ENCODE measurements around the gene MDK. TPM values are rescaled to one million over a fixed set of nuclear protein-coding genes. Genes with fewer than 3 reads are reported as not detected.
A peak's percentile ranks its signal among the peaks of the same experiment; 100 is the strongest.

Gene MDK
- total RNA-seq, 6 experiments from 2014 or later: 9.7 to 22.9 (median 18.9) TPM

GRCh38 chr11:46387456-46387855 lies 6.0 kb downstream of the MDK start:
- H3K4me1 Mint-ChIP-seq (ENCODE audit: low read depth): peaks cover 25% of the 10 kb centered on the region
- no peaks in the 10 kb centered on the region; the same call in 1 of the 2 replicates for H3K36me3 Mint-ChIP-seq (ENCODE audit: low read depth)
- H3K4me3 Mint-ChIP-seq: no peak overlapping the region
- no peak for DNase-seq
- TF ChIP-seq, protein P1, sequence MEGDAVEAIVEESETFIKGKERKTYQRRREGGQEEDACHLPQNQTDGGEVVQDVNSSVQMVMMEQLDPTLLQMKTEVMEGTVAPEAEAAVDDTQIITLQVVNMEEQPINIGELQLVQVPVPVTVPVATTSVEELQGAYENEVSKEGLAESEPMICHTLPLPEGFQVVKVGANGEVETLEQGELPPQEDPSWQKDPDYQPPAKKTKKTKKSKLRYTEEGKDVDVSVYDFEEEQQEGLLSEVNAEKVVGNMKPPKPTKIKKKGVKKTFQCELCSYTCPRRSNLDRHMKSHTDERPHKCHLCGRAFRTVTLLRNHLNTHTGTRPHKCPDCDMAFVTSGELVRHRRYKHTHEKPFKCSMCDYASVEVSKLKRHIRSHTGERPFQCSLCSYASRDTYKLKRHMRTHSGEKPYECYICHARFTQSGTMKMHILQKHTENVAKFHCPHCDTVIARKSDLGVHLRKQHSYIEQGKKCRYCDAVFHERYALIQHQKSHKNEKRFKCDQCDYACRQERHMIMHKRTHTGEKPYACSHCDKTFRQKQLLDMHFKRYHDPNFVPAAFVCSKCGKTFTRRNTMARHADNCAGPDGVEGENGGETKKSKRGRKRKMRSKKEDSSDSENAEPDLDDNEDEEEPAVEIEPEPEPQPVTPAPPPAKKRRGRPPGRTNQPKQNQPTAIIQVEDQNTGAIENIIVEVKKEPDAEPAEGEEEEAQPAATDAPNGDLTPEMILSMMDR (IDR thresholded peaks at IDR 0.05): no peak
- no peaks in the 10 kb centered on the region for H3K9me3 Mint-ChIP-seq
- peaks cover 20% of the 10 kb centered on the region for H3K27me3 Mint-ChIP-seq (ENCODE audit: insufficient read depth)
- no peak overlapping the region for H3K27ac Mint-ChIP-seq

DNA sequence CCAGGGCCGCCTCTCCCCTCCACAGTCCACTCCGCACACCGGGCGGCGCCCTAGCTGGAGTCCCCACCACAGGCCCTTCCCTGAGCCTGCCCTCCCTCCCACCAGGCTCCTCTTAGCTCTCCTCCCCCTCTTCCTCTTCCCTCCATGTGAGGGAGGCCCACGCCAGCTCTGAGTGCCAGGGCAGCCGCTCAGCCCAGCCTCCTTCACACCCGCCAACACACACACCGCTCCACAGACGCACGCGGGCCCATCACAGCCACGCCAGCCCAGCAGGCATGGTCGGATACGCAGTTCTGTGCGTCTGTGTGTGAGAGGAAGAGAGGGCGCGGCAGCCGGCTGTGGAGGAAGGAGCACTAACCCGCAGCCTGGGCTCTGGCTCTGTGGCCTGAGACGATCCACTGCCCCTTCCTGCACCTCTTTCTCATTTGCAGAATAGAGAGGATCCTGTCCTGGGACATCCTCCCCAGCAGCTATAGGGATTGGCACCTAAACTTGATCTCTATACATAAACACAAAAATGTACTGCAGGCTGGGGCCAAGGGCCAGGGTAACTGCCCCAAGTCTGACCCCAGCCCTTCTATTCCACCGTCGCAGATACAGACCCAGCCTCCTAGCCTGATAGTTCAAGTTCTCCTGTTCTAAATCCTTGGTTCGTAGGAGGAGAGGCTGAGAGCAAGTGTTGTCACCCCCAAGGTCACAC lies 6.6 kb downstream of the MDK start:
- no peaks in the 10 kb centered on the region for H3K9me3 Mint-ChIP-seq
- H3K4me3 Mint-ChIP-seq: no peak overlapping the region
- no peaks in the 10 kb centered on the region; the same call in 1 of the 2 replicates for H3K36me3 Mint-ChIP-seq (ENCODE audit: low read depth)
- H3K4me1 Mint-ChIP-seq (ENCODE audit: low read depth): peaks cover 32% of the 10 kb centered on the region
- H3K27ac Mint-ChIP-seq: no peak overlapping the region
- H3K27me3 Mint-ChIP-seq (ENCODE audit: insufficient read depth): peaks cover 21% of the 10 kb centered on the region
- DNase-seq: no peak
- TF ChIP-seq, protein P1 (IDR thresholded peaks at IDR 0.05): no peak

DNA sequence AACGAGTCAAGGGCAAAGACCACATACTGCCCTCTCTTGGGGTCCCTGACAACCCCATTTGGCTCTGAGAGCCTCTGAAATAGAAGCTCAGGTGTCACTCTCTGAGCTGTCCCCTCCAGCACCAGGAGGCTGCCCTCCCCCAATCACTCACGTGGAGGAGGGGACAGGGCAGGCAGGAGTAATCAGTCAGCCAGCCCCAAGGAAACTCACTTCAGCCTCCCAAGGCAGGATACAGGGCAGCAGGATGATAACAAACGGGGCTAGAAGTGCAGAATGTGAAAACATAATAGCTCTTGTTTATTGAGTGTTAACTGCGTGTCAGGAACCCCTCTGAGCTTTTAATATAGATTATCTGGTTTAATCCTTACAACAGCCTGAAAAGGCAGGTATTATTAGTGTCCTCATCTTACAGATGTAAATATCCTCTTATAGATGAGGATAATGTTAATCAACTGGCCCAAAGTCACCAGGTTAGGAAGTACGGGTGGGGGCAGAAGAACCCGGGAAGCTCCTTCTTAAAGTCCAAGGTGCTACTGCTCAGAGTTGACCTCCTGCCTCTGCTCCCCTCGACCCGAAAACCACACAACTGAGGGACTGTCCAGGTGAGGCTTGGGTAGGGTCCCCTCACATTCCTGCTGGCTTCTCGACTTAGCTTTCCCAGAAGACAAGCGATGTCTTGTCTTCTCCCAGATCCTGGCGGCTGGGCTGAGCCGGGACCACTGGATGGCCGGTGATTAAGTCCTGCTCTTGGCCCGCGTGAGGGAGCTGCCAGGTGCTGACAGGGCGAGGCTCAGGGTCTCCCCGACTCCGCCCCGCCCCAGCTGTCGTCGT lies 7.4 kb downstream of the MDK start:
- H3K27me3 Mint-ChIP-seq (ENCODE audit: insufficient read depth): peaks cover 23% of the 10 kb centered on the region
- TF ChIP-seq, protein P1 (IDR thresholded peaks at IDR 0.05): no peak
- H3K36me3 Mint-ChIP-seq (ENCODE audit: low read depth): no peaks in the 10 kb centered on the region; the same call in 1 of the 2 replicates

GRCh38 chr11:46389450-46390330 lies 8.2 kb downstream of the MDK start:
- no peaks in the 10 kb centered on the region for H3K9me3 Mint-ChIP-seq
- peaks cover 32% of the 10 kb centered on the region for H3K4me1 Mint-ChIP-seq (ENCODE audit: low read depth)
- H3K4me3 Mint-ChIP-seq: peak overlapping the region; percentile 80
- H3K27me3 Mint-ChIP-seq (ENCODE audit: insufficient read depth): peaks cover 23% of the 10 kb centered on the region
- no peaks in the 10 kb centered on the region; the same call in 1 of the 2 replicates for H3K36me3 Mint-ChIP-seq (ENCODE audit: low read depth)
- peak; percentile 51 for DNase-seq
- no peak overlapping the region for H3K27ac Mint-ChIP-seq
- TF ChIP-seq, protein P1 (IDR thresholded peaks at IDR 0.05): peak; percentile 92

More for the DNA sequence above, 7.4 kb downstream of the MDK start:
- H3K4me3 Mint-ChIP-seq: peak overlapping the region; percentile 80
- DNase-seq: no peak
- H3K27ac Mint-ChIP-seq: no peak overlapping the region
- peaks cover 32% of the 10 kb centered on the region for H3K4me1 Mint-ChIP-seq (ENCODE audit: low read depth)
- no peaks in the 10 kb centered on the region for H3K9me3 Mint-ChIP-seq
